CD14-positive monocyte (primary cell): ENCODE results near the gene AGO1. TPM values are rescaled to one million over a fixed set of nuclear protein-coding genes. Genes with fewer than 3 reads are reported as not detected.

ENCODE experiments used
- DNase-seq, 3 donors: peaks; one replicate each; pipeline ENCODE4 v3.0.0-alpha.2; 2011 to 2022
- H2AFZ ChIP-seq: 2 replicates; pipeline ENCODE4 v1.6.0; 2012; ENCODE audit warnings: mild to moderate bottlenecking, low read depth, low read length, inconsistent platforms; ENCODE audit not compliant: insufficient read depth, poor library complexity, severe bottlenecking
- H3K27ac ChIP-seq, 2 donors: 1 replicate in 1 of 2; 2 replicates in 1 of 2; pipeline ENCODE4 v1.5.1; 2012 to 2013; ENCODE audit warnings: low read length in 2 of 2, control low read depth in 1 of 2, inconsistent platforms in 1 of 2, low read depth in 1 of 2, mild to moderate bottlenecking in 1 of 2
- H3K27me3 ChIP-seq, 2 donors: one replicate each; pipeline versions ENCODE4 v1.6.0 to v1.6.1; 2011 to 2013; ENCODE audit warnings: low read length in 2 of 2; ENCODE audit not compliant: control insufficient read depth in 2 of 2, insufficient read depth in 2 of 2
- H3K36me3 ChIP-seq, 2 donors: replicated peaks in 1 of 2; 1 replicate in 1 of 2; 2 replicates in 1 of 2; pipeline versions ENCODE4 v1.5.1 to v1.6.1; 2012 to 2013; ENCODE audit warnings: low read length in 2 of 2, control low read depth in 1 of 2, inconsistent platforms in 1 of 2, mild to moderate bottlenecking in 1 of 2; ENCODE audit not compliant: insufficient read depth in 2 of 2, control insufficient read depth in 1 of 2
- H3K4me1 ChIP-seq, 2 donors: 1 replicate in 1 of 2; 2 replicates in 1 of 2; pipeline versions ENCODE4 v1.5.1 to v1.6.1; 2012 to 2013; ENCODE audit warnings: low read length in 2 of 2, control low read depth in 1 of 2, inconsistent platforms in 1 of 2, mild to moderate bottlenecking in 1 of 2, moderate library complexity in 1 of 2; ENCODE audit not compliant: insufficient read depth in 2 of 2, control insufficient read depth in 1 of 2
- H3K4me2 ChIP-seq: replicated peaks from 2 replicates; pipeline ENCODE3; 2012; ENCODE audit warnings: low read length, moderate library complexity, mild to moderate bottlenecking; ENCODE audit not compliant: poor library complexity, severe bottlenecking; ENCODE audit errors: extremely low read depth
- H3K4me3 ChIP-seq, 3 experiments: fragments of 200-600 bp in 1 of 3; sonication (generic) in 1 of 3; replicated peaks in 1 of 3; 1 replicate in 2 of 3; 2 replicates in 1 of 3; pipeline ENCODE4 v1.5.1; 2011 to 2013; ENCODE audit warnings: low read length in 3 of 3, mild to moderate bottlenecking in 3 of 3, control low read depth in 2 of 3, low read depth in 2 of 3, inconsistent platforms in 1 of 3, moderate library complexity in 1 of 3
- H3K79me2 ChIP-seq: 2 replicates; pipeline ENCODE4 v1.6.0; 2012; ENCODE audit warnings: mild to moderate bottlenecking, control low read depth, inconsistent platforms, low read length, moderate library complexity; ENCODE audit not compliant: insufficient read depth
- H3K9ac ChIP-seq: 2 replicates; pipeline ENCODE4 v1.6.0; 2017; ENCODE audit warnings: low read length, mild to moderate bottlenecking; ENCODE audit not compliant: insufficient read depth, poor library complexity, severe bottlenecking
- H3K9me3 ChIP-seq, 2 donors: replicated peaks in 1 of 2; 1 replicate in 1 of 2; 2 replicates in 1 of 2; pipeline versions ENCODE4 v1.5.1 to v1.6.1; 2012 to 2013; ENCODE audit warnings: low read length in 2 of 2, control low read depth in 1 of 2; ENCODE audit not compliant: control insufficient read depth in 1 of 2, insufficient read depth in 1 of 2
- H4K20me1 ChIP-seq: 2 replicates; pipeline ENCODE4 v1.6.0; 2012; ENCODE audit warnings: mild to moderate bottlenecking, low read length, control low read depth, moderate library complexity; ENCODE audit not compliant: insufficient read depth
- H3K27ac Mint-ChIP-seq, 7 donors: one replicate each; pipeline ENCODE4 v1.8.0; 2020; ENCODE audit warnings: mild to moderate bottlenecking in 7 of 7, mixed read lengths in 7 of 7, moderate library complexity in 6 of 7, inconsistent platforms in 2 of 7
- H3K27me3 Mint-ChIP-seq, 3 donors: one replicate each; pipeline ENCODE4 v1.8.0; 2021 to 2022; ENCODE audit warnings: low read depth in 3 of 3, mild to moderate bottlenecking in 3 of 3, mixed read lengths in 3 of 3, moderate library complexity in 3 of 3, inconsistent platforms in 1 of 3
- H3K36me3 Mint-ChIP-seq, 2 donors: one replicate each; pipeline ENCODE4 v1.8.0; 2020; ENCODE audit warnings: mixed read lengths in 2 of 2, inconsistent platforms in 1 of 2, mild to moderate bottlenecking in 1 of 2
- H3K4me1 Mint-ChIP-seq: one replicate; pipeline ENCODE4 v1.8.0; 2020; ENCODE audit warnings: mild to moderate bottlenecking, mixed read lengths
- H3K4me3 Mint-ChIP-seq, 2 donors: one replicate each; pipeline ENCODE4 v1.8.0; 2020; ENCODE audit warnings: mild to moderate bottlenecking in 2 of 2, mixed read lengths in 2 of 2, moderate library complexity in 1 of 2
- H3K9me3 Mint-ChIP-seq, 7 donors: one replicate each; pipeline ENCODE4 v1.8.0; 2020 to 2022; ENCODE audit warnings: mixed read lengths in 7 of 7, mild to moderate bottlenecking in 6 of 7, moderate library complexity in 6 of 7, inconsistent platforms in 2 of 7
- CTCF ChIP-seq: fragments of 200-600 bp; IDR thresholded peaks from one replicate; pipeline ENCODE4 v1.8.0; 2022; ENCODE audit warnings: antibody characterized with exemption, mild to moderate bottlenecking
- WGBS: methylation state at CpG from one replicate; pipeline ENCODE4 v1.1.5; 2013; ENCODE audit warnings: missing lambda C conversion rate; ENCODE audit not compliant: insufficient coverage; 5-methylcytosine and 5-hydroxymethylcytosine counted together
- intact Hi-C, 2 donors: fragments of 100-400 bp; cut with micrococcal nuclease; formaldehyde crosslinking; loops; one replicate each; pipeline versions ENCODE4 v1.15.0 to v1.15.1; 2023
- polyA plus RNA-seq, 3 donors: library from polyadenylated mRNA; depleted of rRNA in 1 of 3; unstranded in 2 of 3; stranded (reverse) in 1 of 3; fragments of 300-500 nt in 2 of 3; fragments of >200 nt in 1 of 3; fragmentation: Illumina TruSeq in 2 of 3; gene quantifications; 1 replicate in 2 of 3; 2 replicates in 1 of 3; pipeline ENCODE4 v1.2.3, GENCODE V29; 2012 to 2021

Gene AGO1
- polyA plus RNA-seq, 3 donors = 10.9 to 19.4 (median 13.9) TPM

- H3K4me1 Mint-ChIP-seq = peaks cover 45% of the 10 kb centered on the region
- no peaks in the 10 kb centered on the region for H3K9me3 Mint-ChIP-seq
- DNase-seq = peak; percentile 31 to 71 (median 62)
- Histone ChIP-seq H3K79me2 (peaks cover 100% of the 10 kb centered on the region), H3K9me3 (no peaks in the 10 kb centered on the region), H4K20me1 (peaks cover 26% of the 10 kb centered on the region), H3K27me3 (no peaks in the 10 kb centered on the region), H3K4me1 (peaks cover 26 to 38% of the 10 kb centered on the region in 2 donors), H3K4me3 (no peak overlapping the region), H3K4me2 (no peak overlapping the region), H3K27ac (peak overlapping the region; percentile 60 to 63), H3K36me3 (no peaks in the 10 kb centered on the region), H3K9ac (no peak overlapping the region), H2AFZ (no peak overlapping the region)
- intact Hi-C loops = loop anchor here in 1 of 2 donors (10.0 kb wide), 1 partner anchor 132 kb away; the partner anchor contains the start of gene AGO4
- TF ChIP-seq CTCF = no peak
- H3K36me3 Mint-ChIP-seq = peaks cover 5 to 13% of the 10 kb centered on the region in 2 donors
- H3K27me3 Mint-ChIP-seq = no peaks in the 10 kb centered on the region
- H3K4me3 Mint-ChIP-seq = no peak overlapping the region
- peak overlapping the region; percentile 79 to 96 (median 91) for H3K27ac Mint-ChIP-seq
- WGBS = 85% methylated on average over 2 of the region's 3 CpGs
Observed at GRCh38 chr1:35936838-35937237, 53.8 kb downstream of the AGO1 start.

GRCh38 chr1:35939484-35939883 lies 56.5 kb downstream of the AGO1 start:
- intact Hi-C loops = loop anchor here in 1 of 2 donors (10.0 kb wide), 1 partner anchor 135 kb away; the partner anchor contains the start of gene AGO4
- H3K4me1 Mint-ChIP-seq = peaks cover 44% of the 10 kb centered on the region
- no peak overlapping the region for H3K27ac Mint-ChIP-seq

More at GRCh38 chr1:35939484-35939883, 56.5 kb downstream of the AGO1 start:
- no peaks in the 10 kb centered on the region for H3K36me3 ChIP-seq
- H3K9me3 ChIP-seq = no peaks in the 10 kb centered on the region
- H3K9ac ChIP-seq = no peak overlapping the region
- H2AFZ ChIP-seq = no peak overlapping the region
- no peaks in the 10 kb centered on the region for H3K27me3 ChIP-seq
- H4K20me1 ChIP-seq = peaks cover 32% of the 10 kb centered on the region
- H3K27me3 Mint-ChIP-seq = no peaks in the 10 kb centered on the region
- TF ChIP-seq CTCF = no peak
- H3K4me2 ChIP-seq = no peak overlapping the region
- DNase-seq = no peak
- no CpG with 5 or more reads among the region's 3 CpGs for WGBS
- H3K4me3 ChIP-seq = no peak overlapping the region
- peaks cover 32 to 40% of the 10 kb centered on the region in 2 donors for H3K4me1 ChIP-seq
- no peaks in the 10 kb centered on the region for H3K9me3 Mint-ChIP-seq
- H3K79me2 ChIP-seq = peaks cover 100% of the 10 kb centered on the region
- peaks cover 5 to 13% of the 10 kb centered on the region in 2 donors for H3K36me3 Mint-ChIP-seq
- H3K27ac ChIP-seq = no peak overlapping the region
- no peak overlapping the region for H3K4me3 Mint-ChIP-seq
